ENCODE data around the gene SUPT3H. TPM values are rescaled to one million over a fixed set of nuclear protein-coding genes. Genes with fewer than 3 reads are reported as not detected.

The SUPT3H gene
- total RNA-seq, 1 experiment from 2014 or later = 10.3 TPM

GRCh38 chr6:45320349-45320748 is 57.4 kb downstream of the SUPT3H start:
- intact Hi-C loops (cut with micrococcal nuclease; ENCODE audit: unreplicated experiment) = no loop called here
- H3K9me3 Mint-ChIP-seq (ENCODE audit: low read depth, unreplicated experiment) = peaks cover 3% of the 10 kb centered on the region
- no peak for TF ChIP-seq CTCF (IDR thresholded peaks at IDR 0.05; ENCODE audit: unreplicated experiment)
- no peak overlapping the region for H3K4me3 Mint-ChIP-seq (ENCODE audit: low read depth, unreplicated experiment)
- H3K27me3 Mint-ChIP-seq (ENCODE audit: unreplicated experiment) = no peaks in the 10 kb centered on the region
- BruUV-seq (replicated peaks) = no TSS peak
- no peak for DNase-seq
- CTCF ChIA-PET = no interaction called here
- no peak overlapping the region for H3K27ac Mint-ChIP-seq (ENCODE audit: unreplicated experiment)
- no peaks in the 10 kb centered on the region for H3K4me1 Mint-ChIP-seq (ENCODE audit: low read depth, unreplicated experiment)
- no peaks in the 10 kb centered on the region for H3K36me3 Mint-ChIP-seq (ENCODE audit: insufficient read depth, unreplicated experiment)

GRCh38 chr6:45314146-45314545 is 63.6 kb downstream of the SUPT3H start:
- intact Hi-C loops (cut with micrococcal nuclease; ENCODE audit: unreplicated experiment) = no loop called here
- no peaks in the 10 kb centered on the region for H3K27me3 Mint-ChIP-seq (ENCODE audit: unreplicated experiment)
- no TSS peak for BruUV-seq (replicated peaks)
- no peak for TF ChIP-seq CTCF (IDR thresholded peaks at IDR 0.05; ENCODE audit: unreplicated experiment)
- H3K4me1 Mint-ChIP-seq (ENCODE audit: low read depth, unreplicated experiment) = no peaks in the 10 kb centered on the region
- DNase-seq = no peak
- H3K4me3 Mint-ChIP-seq (ENCODE audit: low read depth, unreplicated experiment) = no peak overlapping the region
- peaks cover 5% of the 10 kb centered on the region for H3K9me3 Mint-ChIP-seq (ENCODE audit: low read depth, unreplicated experiment)
- no peak overlapping the region for H3K27ac Mint-ChIP-seq (ENCODE audit: unreplicated experiment)
- CTCF ChIA-PET = no interaction called here
- H3K36me3 Mint-ChIP-seq (ENCODE audit: insufficient read depth, unreplicated experiment) = no peaks in the 10 kb centered on the region

- no peak for TF ChIP-seq CTCF (IDR thresholded peaks at IDR 0.05; ENCODE audit: unreplicated experiment)
- intact Hi-C loops (cut with micrococcal nuclease; ENCODE audit: unreplicated experiment) = no loop called here
- Mint-ChIP-seq H3K27ac (ENCODE audit: unreplicated experiment) (no peak overlapping the region), H3K4me3 (ENCODE audit: low read depth, unreplicated experiment) (no peak overlapping the region), H3K9me3 (ENCODE audit: low read depth, unreplicated experiment) (peaks cover 2% of the 10 kb centered on the region), H3K27me3 (ENCODE audit: unreplicated experiment) (no peaks in the 10 kb centered on the region), H3K36me3 (ENCODE audit: insufficient read depth, unreplicated experiment) (no peaks in the 10 kb centered on the region), H3K4me1 (ENCODE audit: low read depth, unreplicated experiment) (no peaks in the 10 kb centered on the region)
- no TSS peak for BruUV-seq (replicated peaks)
- no peak for DNase-seq
- CTCF ChIA-PET = no interaction called here
Observed at GRCh38 chr6:45310118-45310788, 67.5 kb downstream of the SUPT3H start.

GRCh38 chr6:45305546-45305945 is 72.2 kb downstream of the SUPT3H start:
- peaks cover 4% of the 10 kb centered on the region for H3K9me3 Mint-ChIP-seq (ENCODE audit: low read depth, unreplicated experiment)
- CTCF ChIA-PET = no interaction called here
- H3K27ac Mint-ChIP-seq (ENCODE audit: unreplicated experiment) = no peak overlapping the region
- no TSS peak for BruUV-seq (replicated peaks)
- no peak for DNase-seq
- H3K27me3 Mint-ChIP-seq (ENCODE audit: unreplicated experiment) = no peaks in the 10 kb centered on the region
- H3K36me3 Mint-ChIP-seq (ENCODE audit: insufficient read depth, unreplicated experiment) = no peaks in the 10 kb centered on the region
- TF ChIP-seq CTCF (IDR thresholded peaks at IDR 0.05; ENCODE audit: unreplicated experiment) = no peak
- intact Hi-C loops (cut with micrococcal nuclease; ENCODE audit: unreplicated experiment) = no loop called here
- H3K4me1 Mint-ChIP-seq (ENCODE audit: low read depth, unreplicated experiment) = no peaks in the 10 kb centered on the region
- no peak overlapping the region for H3K4me3 Mint-ChIP-seq (ENCODE audit: low read depth, unreplicated experiment)

All from Calu3 (cell line).